Progenitor cell of endocrine pancreas (in vitro differentiated cells): Measurements from ENCODE around the gene KRTAP1-3. TPM values are rescaled to one million over a fixed set of nuclear protein-coding genes. Genes with fewer than 3 reads are reported as not detected.
"Not testable (repeated sequence)": the region's sequence is repeated elsewhere in the genome, so short reads cannot be mapped to it uniquely, and the experiment has no call there.

ENCODE experiments used
- DNase-seq: peaks from one replicate; pipeline ENCODE4 v3.0.0; 2021; ENCODE audit warnings: low spot score; ENCODE audit not compliant: unreplicated experiment
- H3K27ac Mint-ChIP-seq: 2 replicates; pipeline ENCODE4 v1.8.0; 2021; ENCODE audit warnings: mild to moderate bottlenecking, moderate library complexity, mixed read lengths
- H3K27me3 Mint-ChIP-seq: 2 replicates; pipeline ENCODE4 v1.8.0; 2021; ENCODE audit warnings: mixed read lengths
- H3K36me3 Mint-ChIP-seq: 2 replicates; pipeline ENCODE4 v1.8.0; 2022; ENCODE audit warnings: mixed read lengths; ENCODE audit not compliant: insufficient read depth
- H3K4me1 Mint-ChIP-seq: 2 replicates; pipeline ENCODE4 v1.8.0; 2021; ENCODE audit warnings: low read depth, mixed read lengths
- H3K4me3 Mint-ChIP-seq: 2 replicates; pipeline ENCODE4 v1.8.0; 2021; ENCODE audit warnings: low read depth, mild to moderate bottlenecking, moderate library complexity, mixed read lengths
- H3K9me3 Mint-ChIP-seq: 2 replicates; pipeline ENCODE4 v1.8.0; 2021; ENCODE audit warnings: low read depth, mixed read lengths
- long read RNA-seq: library from polyadenylated mRNA; unstranded; transcript quantifications from one replicate; pipeline ENCODE4 v2.0.0, GENCODE V29; 2020
- total RNA-seq: library from RNA; stranded (reverse); gene quantifications from 2 replicates; pipeline ENCODE4 v1.2.1, GENCODE V29; 2021
- TF ChIP-seq, protein P1 (sequence below): fragments of 200-600 bp; sonication (generic); IDR thresholded peaks from one replicate; pipeline ENCODE4 v1.5.0; 2021; ENCODE audit warnings: antibody characterized with exemption, mild to moderate bottlenecking; ENCODE audit not compliant: unreplicated experiment

Gene KRTAP1-3
- not detected in 2 replicates for total RNA-seq
- long read RNA-seq = 0 reads

DNA sequence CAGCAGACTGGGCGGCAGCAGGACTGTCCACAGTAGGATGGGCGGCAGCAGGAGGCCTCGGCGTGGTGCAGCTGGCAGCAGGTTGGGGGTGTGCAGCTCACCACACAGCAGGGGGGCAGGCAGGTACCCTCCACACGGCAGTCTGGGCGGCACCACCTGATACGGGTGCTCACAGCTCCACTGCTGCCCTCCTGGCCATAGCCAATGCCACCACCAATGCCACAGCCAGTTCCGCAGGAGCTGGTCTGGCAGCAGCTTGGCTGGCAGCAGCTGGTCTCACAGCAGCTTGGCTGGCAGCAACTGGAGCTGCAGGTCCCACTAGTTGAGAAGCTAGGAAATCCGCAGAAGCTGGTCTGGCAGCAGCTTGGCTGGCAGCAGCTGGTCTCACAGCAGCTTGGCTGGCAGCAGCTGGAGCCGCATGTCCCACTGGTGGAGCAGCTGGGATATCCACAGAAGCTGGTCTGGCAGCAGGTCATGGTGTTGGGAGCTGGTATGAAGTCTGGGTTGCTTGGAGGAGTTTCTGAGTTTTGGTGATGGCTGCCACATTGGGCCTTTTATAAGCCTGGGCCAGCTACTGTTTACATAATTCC, at the start of gene KRTAP1-3:
TSS of gene KRTAP1-3 (minus strand) at position 529 of the 590 bp plus-strand sequence. CDS start at position 476, 53 bp downstream.
- not testable (repeated sequence) for H3K36me3 Mint-ChIP-seq, H3K4me1 Mint-ChIP-seq, H3K27me3 Mint-ChIP-seq, DNase-seq, H3K9me3 Mint-ChIP-seq, H3K27ac Mint-ChIP-seq, H3K4me3 Mint-ChIP-seq

GRCh38 chr17:41084100-41084856, 49.6 kb upstream of the KRTAP1-3 start, which contains the start of gene KRTAP4-7:
Gene KRTAP4-7, plus strand, starts transcription at chr17:41084150. Its CDS starts 57 bp downstream, at chr17:41084207.
- peaks cover 18% of the 10 kb centered on the region for H3K4me1 Mint-ChIP-seq
- not testable (repeated sequence) for H3K27me3 Mint-ChIP-seq, H3K27ac Mint-ChIP-seq, H3K4me3 Mint-ChIP-seq, H3K36me3 Mint-ChIP-seq, H3K9me3 Mint-ChIP-seq, DNase-seq

GRCh38 chr17:41083427-41083826, 48.8 kb upstream of the KRTAP1-3 start:
- H3K4me3 Mint-ChIP-seq, H3K27ac Mint-ChIP-seq, H3K27me3 Mint-ChIP-seq, DNase-seq, H3K36me3 Mint-ChIP-seq, H3K9me3 Mint-ChIP-seq: not testable (repeated sequence)
- peaks cover 13% of the 10 kb centered on the region for H3K4me1 Mint-ChIP-seq

GRCh38 chr17:41082626-41083025, 48.0 kb upstream of the KRTAP1-3 start:
- Mint-ChIP-seq H3K9me3 (no peaks in the 10 kb centered on the region), H3K4me3 (no peak overlapping the region), H3K27ac (no peak overlapping the region), H3K27me3 (peaks cover 8% of the 10 kb centered on the region), H3K4me1 (peaks cover 6% of the 10 kb centered on the region), H3K36me3 (no peaks in the 10 kb centered on the region)
- no peak for DNase-seq
- TF ChIP-seq, protein P1, sequence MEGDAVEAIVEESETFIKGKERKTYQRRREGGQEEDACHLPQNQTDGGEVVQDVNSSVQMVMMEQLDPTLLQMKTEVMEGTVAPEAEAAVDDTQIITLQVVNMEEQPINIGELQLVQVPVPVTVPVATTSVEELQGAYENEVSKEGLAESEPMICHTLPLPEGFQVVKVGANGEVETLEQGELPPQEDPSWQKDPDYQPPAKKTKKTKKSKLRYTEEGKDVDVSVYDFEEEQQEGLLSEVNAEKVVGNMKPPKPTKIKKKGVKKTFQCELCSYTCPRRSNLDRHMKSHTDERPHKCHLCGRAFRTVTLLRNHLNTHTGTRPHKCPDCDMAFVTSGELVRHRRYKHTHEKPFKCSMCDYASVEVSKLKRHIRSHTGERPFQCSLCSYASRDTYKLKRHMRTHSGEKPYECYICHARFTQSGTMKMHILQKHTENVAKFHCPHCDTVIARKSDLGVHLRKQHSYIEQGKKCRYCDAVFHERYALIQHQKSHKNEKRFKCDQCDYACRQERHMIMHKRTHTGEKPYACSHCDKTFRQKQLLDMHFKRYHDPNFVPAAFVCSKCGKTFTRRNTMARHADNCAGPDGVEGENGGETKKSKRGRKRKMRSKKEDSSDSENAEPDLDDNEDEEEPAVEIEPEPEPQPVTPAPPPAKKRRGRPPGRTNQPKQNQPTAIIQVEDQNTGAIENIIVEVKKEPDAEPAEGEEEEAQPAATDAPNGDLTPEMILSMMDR = no peak

GRCh38 chr17:41076788-41077187, 42.1 kb upstream of the KRTAP1-3 start:
- Mint-ChIP-seq H3K27me3 (peaks cover 9% of the 10 kb centered on the region), H3K36me3 (no peaks in the 10 kb centered on the region), H3K4me3 (no peak overlapping the region), H3K4me1 (no peaks in the 10 kb centered on the region), H3K9me3 (no peaks in the 10 kb centered on the region), H3K27ac (no peak overlapping the region)
- TF ChIP-seq, protein P1 = no peak
- DNase-seq = no peak

GRCh38 chr17:41073676-41074075, 39.0 kb upstream of the KRTAP1-3 start:
- Mint-ChIP-seq H3K27ac (no peak overlapping the region), H3K36me3 (no peaks in the 10 kb centered on the region), H3K27me3 (peaks cover 9% of the 10 kb centered on the region), H3K4me3 (no peak overlapping the region), H3K4me1 (no peaks in the 10 kb centered on the region), H3K9me3 (no peaks in the 10 kb centered on the region)
- TF ChIP-seq, protein P1 = no peak
- DNase-seq = no peak
